Ramos (cell line): Measurements from ENCODE around the gene RPS16.
"Not testable (repeated sequence)": the region's sequence is repeated elsewhere in the genome, so short reads cannot be mapped to it uniquely, and the experiment has no call there.

Source experiments
- in situ Hi-C: fragments of 300-500 bp; cut with MboI; formaldehyde crosslinking; loops from one replicate; pipeline ENCODE4 v1.14.3; 2022; ENCODE audit warnings: low sequenced_read_pairs; ENCODE audit not compliant: unreplicated experiment

Gene RPS16

GRCh38 chr19:39451257-39451656 lies 15.5 kb upstream of the RPS16 start:
- in situ Hi-C loops: not testable (repeated sequence)

DNA sequence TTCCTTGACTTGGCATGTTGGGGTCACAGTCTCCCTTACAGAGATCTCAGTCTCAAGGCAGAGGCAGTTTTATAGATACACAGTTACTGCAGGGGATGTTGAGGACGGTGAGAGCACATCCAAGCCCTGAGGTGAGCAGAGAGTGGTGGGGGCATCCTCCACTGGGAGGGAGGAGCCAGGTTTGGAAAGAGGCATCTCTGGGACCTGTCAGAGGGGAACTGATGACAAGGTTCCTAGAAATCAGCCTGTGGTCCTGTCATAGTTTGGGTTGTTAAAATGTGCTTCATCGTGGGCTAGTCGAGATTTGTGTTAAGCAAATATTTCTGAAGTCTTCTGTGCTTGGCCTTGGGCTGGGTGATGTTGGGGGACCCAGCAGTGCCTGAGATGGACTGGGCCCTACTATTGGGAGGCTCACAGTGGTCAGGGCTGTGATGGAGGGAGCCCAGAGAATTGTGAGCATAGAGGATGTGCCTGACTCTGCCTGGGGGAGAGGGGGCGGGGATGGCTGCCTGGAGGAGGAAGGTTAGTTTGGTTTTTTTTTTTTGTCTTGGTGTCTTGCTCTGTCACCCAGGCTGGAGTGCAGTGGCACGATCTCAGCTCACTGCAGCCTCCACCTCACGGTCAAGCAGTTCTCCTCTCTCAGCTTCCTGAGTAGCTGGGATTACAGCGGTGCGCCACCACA lies 13.5 kb upstream of the RPS16 start:
- in situ Hi-C loops: loop anchor here (25.0 kb wide), 1 partner anchor 388 kb away; the partner anchor contains the start of genes DYRK1B and FBL

- in situ Hi-C loops: loop anchor here (25.0 kb wide), 1 partner anchor 389 kb away; the partner anchor contains the start of genes DYRK1B and FBL
Observed at GRCh38 chr19:39448271-39448670, 12.5 kb upstream of the RPS16 start.

GRCh38 chr19:39446365-39447084 lies 10.8 kb upstream of the RPS16 start:
- in situ Hi-C loops: loop anchor here (25.0 kb wide), 1 partner anchor 391 kb away; the partner anchor contains the start of genes DYRK1B and FBL

DNA sequence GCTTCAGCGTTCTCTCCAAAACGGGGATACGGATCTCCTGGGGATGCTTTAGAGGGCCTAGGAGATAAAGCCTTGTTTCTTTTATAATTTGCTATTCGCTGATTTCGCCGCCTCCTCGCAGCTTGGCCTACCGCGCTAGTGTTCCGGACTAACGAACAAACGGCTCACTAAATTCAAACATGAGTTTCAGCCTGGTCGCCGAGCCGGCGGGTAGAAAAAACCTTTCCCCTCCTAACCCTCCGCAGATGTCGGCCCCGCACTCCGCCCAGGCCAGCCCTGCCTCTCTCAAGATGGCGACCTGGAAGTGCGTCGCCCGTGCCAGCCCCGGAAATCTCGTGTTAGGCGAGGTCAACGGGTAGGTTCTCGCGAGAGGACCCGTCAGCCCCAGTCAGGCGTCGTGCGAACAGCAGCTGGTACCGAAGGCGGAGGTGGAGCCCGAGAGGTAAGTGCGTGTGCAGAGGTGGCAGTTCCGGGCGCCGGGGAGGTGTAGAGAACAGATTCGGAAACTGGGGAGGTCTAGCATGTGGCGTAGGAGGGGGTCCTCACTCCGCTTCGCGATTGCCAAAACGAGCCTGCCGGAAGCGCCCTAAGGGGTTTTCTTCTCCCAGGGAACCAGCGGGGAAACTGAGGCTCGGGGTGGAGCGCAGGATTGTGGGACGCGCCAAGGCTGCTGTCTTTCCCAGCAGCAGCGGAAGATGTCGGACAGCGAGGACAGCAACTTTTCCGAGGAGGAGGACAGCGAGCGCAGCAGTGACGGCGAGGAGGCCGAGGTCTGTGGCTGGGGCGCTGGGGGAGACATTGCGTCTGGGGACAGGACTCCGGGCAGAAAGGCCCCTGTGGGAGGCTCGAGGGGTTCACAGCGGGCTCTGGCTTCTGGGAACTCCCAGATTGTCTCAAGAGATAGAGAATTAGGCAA lies 9.7 kb upstream of the RPS16 start, which contains the start of gene SUPT5H:
TSS of gene SUPT5H (plus strand) at position 387 of the 916 bp plus-strand sequence. CDS start at position 696, 309 bp downstream.
- in situ Hi-C loops: loop anchor here (25.0 kb wide), 1 partner anchor 392 kb away; the partner anchor contains the start of genes DYRK1B and FBL

DNA sequence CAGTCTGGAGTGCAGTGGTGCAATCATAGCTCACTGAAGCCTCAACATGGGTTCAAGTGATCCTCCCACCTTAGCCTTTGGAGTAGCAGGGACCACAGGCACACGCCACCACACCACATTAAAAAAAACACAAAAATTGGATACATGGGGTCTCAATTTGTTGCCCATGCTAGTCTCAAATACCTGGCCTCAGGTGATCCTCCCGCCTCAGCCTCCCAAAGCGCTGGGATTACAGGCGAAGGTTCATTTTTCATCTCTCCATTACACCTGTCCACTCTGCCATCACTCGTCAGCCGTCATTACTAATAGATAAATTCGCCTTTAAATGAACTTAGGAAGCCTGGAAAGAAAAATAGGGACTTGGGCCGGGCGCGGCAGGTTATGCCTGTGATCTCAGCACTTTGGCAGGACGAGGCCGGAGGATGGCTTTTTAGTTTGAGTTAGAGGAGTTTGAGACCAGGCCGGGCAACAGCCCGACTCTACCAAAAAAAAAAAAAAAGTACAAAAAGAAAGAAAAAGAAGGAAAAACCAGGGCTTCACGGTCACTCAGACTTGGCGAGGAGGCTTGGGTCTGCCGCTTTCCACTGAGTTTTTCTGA lies 8.9 kb upstream of the RPS16 start:
- in situ Hi-C loops: loop anchor here (25.0 kb wide), 1 partner anchor 393 kb away; the partner anchor contains the start of genes DYRK1B and FBL

DNA sequence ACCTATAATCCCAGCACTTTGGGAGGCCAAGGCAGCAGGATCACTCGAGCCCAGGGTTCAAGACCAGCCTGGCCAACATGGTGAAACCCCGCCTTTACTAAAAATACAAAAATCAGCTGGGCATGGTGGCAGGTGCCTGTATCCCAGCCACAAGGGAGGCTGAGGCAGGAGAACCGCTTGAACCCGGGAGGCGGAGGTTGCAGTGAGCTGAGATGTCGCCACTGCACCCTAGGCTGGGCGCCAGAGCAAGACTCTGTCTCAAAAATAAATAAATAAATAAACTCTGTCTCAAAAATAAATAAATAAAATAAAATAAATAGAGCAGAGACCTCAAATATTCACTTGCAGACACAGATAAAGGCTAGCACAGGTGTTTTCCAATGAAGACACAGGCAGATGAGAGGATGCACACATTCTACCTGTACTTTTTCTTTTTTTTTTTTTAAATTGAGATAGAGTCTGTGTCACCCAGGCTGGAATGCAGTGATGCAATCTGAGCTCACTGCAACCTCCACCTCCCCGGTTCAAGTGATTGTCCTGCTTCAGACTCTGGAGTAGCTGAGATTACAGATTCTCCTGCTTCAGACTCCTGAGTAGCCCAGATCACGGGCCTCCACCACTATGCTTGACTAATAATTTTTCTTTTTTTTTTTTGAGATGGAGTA lies 2.7 kb upstream of the RPS16 start:
- in situ Hi-C loops: loop anchor here (25.0 kb wide), 1 partner anchor 399 kb away; the partner anchor contains the start of genes DYRK1B and FBL

DNA sequence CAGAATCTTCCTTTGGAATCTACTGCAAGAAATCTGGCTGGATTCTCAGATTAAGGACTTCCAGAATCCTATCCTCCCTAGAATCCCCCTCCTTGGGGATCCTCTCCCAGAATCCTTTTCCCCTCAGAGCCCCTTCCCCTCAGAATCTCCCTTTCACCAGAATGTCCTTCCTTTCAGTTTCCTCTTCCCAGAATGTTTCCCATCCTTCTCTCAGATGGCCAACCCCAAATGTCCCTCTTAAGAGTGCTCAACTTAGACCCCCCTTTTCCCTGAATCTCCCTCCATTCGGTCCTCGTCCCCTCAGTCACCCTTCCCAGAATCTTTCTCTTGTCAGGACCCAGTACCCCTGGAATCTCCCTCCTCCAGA lies 584 bp upstream of the RPS16 start:
- in situ Hi-C loops: loop anchor here (25.0 kb wide), 1 partner anchor 401 kb away; the partner anchor contains the start of genes DYRK1B and FBL

- in situ Hi-C loops: loop anchor here (25.0 kb wide), 1 partner anchor 403 kb away; the partner anchor contains the start of genes DYRK1B and FBL
Observed at GRCh38 chr19:39434123-39435076, 1.3 kb downstream of the RPS16 start.

GRCh38 chr19:39433480-39434079 lies 2.2 kb downstream of the RPS16 start:
- in situ Hi-C loops: loop anchor here (25.0 kb wide), 1 partner anchor 404 kb away; the partner anchor contains the start of genes DYRK1B and FBL

GRCh38 chr19:39432677-39433025 lies 3.1 kb downstream of the RPS16 start:
- in situ Hi-C loops: loop anchor here (25.0 kb wide), 1 partner anchor 405 kb away; the partner anchor contains the start of genes DYRK1B and FBL

DNA sequence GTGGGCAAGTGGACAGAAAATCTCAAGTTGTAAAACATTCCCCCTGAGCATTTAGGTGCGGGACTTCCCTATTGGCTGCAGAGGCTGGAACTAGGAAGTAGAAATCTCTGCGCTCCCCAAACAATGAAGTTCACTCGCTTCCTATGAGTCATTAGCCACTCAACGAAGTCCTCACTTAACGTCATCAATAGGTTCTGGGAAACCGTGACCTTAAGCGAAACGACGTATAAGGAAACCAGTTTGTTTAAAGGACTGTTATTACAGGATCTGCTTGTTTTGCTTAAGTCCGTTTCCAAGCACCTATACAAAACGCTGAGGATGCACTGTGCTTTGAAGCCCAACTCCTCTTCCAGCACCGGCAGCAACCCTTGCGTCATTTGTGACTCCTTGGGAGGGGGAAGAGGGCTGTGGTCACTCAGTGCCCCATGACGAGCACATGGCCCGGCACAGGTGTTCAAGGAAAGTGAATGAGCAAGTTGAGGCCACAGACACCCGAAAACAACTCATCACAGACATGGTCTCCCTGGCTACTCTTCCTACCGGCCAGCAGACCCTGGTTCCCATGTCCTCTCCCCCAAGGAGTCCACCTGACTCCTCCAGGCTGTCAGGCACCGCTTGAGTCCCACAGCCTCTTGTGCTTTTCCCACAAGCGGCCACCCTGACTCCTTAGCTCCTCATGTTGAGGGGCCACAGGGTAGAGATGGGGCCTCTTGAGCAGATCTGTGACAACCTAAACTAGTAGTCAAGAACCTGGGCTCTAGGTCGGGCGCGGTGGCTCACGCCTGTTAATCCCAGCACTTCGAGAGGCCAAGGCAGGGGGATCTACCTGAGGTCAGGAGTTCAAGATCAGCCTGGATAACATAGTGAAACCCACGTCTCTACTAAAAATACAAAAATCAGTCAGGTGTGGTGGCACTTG lies 4.8 kb downstream of the RPS16 start:
- in situ Hi-C loops: loop anchor here (25.0 kb wide), 1 partner anchor 406 kb away; the partner anchor contains the start of genes DYRK1B and FBL

DNA sequence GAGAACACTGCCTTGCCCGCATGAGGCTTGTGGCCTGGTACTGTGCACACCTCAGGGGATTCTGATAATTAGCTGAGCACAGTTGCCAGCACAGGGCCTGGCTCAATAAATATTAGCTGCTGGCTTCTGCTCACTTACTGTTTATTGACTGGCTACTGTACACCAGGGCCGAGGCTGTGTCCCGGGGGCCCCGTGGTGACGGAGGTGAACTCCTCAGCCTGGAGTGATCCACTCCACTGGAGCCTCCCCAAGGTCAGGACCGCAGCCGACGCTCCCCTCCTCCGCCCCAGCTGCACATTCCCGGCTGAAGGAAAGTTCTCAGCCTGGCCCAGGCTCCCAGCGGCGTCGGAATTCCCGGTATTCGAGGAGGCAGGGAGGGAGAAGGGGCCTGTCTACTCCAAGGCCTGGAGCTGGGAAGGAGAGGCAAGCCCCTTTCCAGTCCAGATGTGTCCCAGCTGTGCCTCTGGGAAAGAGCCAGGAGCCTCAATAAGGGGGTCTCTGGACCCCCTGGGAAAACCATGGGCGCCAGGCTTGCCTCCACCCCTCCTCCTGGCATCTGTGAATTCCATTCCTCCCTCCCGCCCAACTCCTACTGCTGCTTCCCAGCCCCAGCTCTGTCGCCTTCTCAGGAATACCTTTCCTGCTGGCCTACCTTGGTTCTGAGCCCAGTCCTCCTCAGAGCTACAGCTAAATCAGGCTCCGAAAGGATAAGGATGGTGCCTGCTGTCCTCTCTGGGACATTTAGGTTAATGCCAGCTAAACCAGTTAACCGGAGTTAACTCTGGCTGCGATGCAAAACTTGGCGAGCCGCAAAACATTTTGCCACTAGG lies 7.3 kb downstream of the RPS16 start:
- in situ Hi-C loops: loop anchor here (25.0 kb wide), 1 partner anchor 409 kb away; the partner anchor contains the start of genes DYRK1B and FBL

- in situ Hi-C loops: loop anchor here (25.0 kb wide), 1 partner anchor 410 kb away; the partner anchor contains the start of genes DYRK1B and FBL
Observed at GRCh38 chr19:39427707-39428106, 8.0 kb downstream of the RPS16 start.

DNA sequence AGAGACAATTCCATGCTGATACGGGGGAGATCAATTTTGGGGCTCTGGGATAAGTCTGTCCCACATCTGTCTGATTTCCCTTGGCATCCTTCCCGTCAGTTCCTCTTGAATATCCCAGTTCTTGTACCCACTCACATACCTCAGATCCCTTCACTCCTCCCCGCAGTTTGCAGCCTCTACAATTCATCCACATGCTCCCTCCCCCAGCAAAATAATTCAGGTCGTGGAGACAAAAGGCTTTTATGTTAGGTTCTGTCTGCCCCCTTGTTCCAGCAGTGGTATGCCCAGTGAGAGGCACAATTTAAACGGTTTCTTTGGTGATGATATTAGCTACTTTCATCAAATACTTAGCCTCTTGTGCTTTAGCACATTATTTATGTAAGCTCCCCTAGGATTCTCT lies 9.6 kb downstream of the RPS16 start:
- in situ Hi-C loops: loop anchor here (25.0 kb wide), 1 partner anchor 411 kb away; the partner anchor contains the start of genes DYRK1B and FBL
